HG02763 (cell line): ENCODE data around the gene ALPK1.
"Not testable (repeated sequence)": the region's sequence is repeated elsewhere in the genome, so short reads cannot be mapped to it uniquely, and the experiment has no call there.

ENCODE experiments used
- ATAC-seq: cut with Tn5 transposase; IDR thresholded peaks from one replicate; pipeline ENCODE4 v1.9.1; 2021; ENCODE audit warnings: mild to moderate bottlenecking, moderate library complexity; ENCODE audit not compliant: unreplicated experiment

Gene ALPK1

GRCh38 chr4:112442226-112442625 lies 145.1 kb downstream of the ALPK1 start:
- ATAC-seq: not testable (repeated sequence)

DNA sequence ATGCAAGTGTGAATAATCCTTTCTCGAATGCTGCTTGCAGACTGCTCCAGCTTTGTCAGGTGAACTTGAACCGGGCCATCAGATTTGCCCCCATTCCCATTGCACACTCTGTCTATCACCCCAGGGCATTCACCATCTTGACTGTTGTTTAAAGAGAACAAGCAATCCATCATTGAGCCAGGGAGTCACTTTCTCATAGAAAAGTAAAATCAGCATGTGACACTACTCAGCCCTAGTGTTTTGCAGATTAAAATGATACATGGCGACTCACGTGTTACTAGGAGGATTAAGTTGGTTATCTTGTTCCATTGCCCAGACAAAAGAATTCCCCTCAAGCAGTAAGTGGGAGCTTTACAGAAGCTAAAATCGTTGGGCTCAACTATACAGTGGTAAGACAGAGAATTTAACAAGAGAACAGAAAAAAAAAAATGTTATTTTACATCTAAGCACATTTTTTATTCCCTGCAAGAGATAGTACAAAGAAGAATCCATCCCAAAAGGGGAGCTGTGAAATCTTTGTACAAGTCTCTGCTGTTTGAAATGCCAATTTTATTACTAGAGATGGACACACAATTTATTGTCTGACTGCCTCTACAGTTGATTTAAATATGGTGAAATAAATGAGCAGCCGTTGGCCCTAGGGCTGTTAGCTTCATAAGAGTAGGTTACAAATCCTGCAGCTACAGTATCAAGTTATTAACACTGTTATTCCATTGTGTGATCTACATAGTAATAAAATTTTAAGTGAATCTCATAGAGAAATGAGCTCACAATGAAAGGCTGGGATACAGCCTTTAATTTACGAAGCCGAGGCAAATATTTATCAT lies 151.3 kb downstream of the ALPK1 start:
- ATAC-seq: no peak

DNA sequence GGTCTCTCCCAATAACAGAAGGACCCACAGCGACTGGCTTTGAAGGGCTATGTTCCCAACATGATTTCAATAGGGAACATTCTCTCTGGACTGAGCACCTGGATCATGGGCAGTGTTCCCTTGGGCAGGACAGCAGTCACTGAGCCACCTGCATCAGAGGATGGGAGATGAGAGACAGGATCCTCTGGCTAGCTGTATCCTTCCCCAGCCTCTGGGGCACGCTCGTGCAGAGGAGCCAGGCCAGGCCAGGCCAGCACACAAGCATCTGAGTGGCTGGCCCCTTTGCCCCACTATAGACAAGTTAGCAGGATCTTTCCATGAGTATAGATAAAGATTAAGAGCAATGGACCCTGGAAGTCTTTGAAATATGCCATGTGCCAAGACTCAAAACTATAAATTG lies 152.5 kb downstream of the ALPK1 start:
- no peak for ATAC-seq

DNA sequence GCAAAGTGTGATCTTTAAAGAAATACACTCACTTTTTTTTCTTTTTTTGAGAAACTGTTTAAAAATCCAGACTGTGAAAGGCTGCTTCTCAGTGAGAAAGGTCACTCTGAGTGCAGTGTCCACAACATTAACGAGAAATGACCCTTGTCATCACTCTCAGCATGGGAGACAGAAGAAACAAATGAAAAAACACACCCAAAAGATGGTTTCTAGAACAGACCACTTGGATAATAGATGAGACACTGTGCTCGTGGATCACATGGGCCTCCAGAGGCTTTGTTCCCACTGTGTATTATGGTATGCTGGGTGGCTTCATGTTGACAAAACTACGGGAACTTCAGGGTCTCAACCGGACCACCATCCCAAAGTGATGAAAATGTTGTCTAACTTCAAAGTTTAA lies 153.9 kb downstream of the ALPK1 start:
- no peak for ATAC-seq

DNA sequence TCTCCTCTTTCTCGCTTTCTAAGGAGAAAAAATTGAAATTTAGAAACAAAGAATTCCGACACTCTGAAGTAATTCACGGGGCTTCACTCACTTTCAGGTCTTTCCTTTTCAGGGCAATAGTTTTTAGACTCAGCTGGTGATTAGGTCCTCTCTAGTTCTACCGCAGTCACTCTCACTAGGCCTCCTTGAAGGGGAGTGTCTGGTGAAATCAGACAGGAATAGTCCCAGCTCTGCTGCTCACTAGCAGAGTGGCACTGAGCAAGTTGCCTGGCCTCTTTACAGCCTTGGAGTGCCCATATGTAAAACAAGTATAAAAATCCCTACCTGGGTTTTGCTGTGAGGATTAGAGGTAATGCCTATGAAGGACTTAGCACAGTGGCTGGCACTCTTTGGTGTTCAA lies 154.7 kb downstream of the ALPK1 start:
- ATAC-seq: no peak

GRCh38 chr4:112453321-112453720 lies 156.2 kb downstream of the ALPK1 start:
- ATAC-seq: no peak

- ATAC-seq: no peak
Observed at GRCh38 chr4:112472318-112472717, 175.1 kb downstream of the ALPK1 start.

GRCh38 chr4:112473985-112474384 lies 176.8 kb downstream of the ALPK1 start:
- no peak for ATAC-seq

- ATAC-seq: no peak
Observed at GRCh38 chr4:112485930-112486329, 188.8 kb downstream of the ALPK1 start.

DNA sequence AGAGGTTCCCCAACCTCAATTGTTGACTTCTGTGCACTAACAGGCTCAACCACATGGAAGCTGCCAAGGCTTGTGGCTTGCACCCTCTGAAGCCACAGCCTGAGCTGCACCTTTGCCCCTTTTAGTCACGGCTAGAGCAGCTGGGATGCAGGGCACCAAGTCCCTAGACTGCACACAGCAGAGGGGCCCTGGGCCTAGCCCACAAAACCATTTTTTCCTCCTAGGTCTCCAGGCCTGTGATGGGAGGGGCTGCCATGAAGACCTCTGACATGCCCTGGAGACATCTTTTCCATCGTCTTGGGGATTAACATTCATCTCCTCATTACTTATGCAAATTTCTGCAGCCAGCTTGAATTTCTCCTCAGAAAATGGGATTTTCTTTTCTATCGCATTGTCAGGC lies 193.6 kb downstream of the ALPK1 start:
- not testable (repeated sequence) for ATAC-seq
